IPS-20b (cell line): ENCODE results near the gene HYLS1.

Experiments
- H3K27ac ChIP-seq: one replicate; pipeline ENCODE4 v1.5.1; 2013; ENCODE audit warnings: low read length
- H3K27me3 ChIP-seq: 2 replicates; pipeline ENCODE4 v1.6.1; 2013; ENCODE audit warnings: mild to moderate bottlenecking, low read length, inconsistent platforms; ENCODE audit not compliant: insufficient read depth
- H3K36me3 ChIP-seq: 2 replicates; pipeline ENCODE4 v1.6.1; 2013; ENCODE audit warnings: low read depth, mild to moderate bottlenecking, inconsistent platforms, low read length, moderate library complexity; ENCODE audit not compliant: insufficient read depth
- H3K4me1 ChIP-seq: 2 replicates; pipeline ENCODE4 v1.6.1; 2013; ENCODE audit warnings: mild to moderate bottlenecking, control low read depth, inconsistent platforms, low read length, moderate library complexity; ENCODE audit not compliant: insufficient read depth
- H3K4me3 ChIP-seq: 2 replicates; pipeline ENCODE4 v1.5.1; 2013; ENCODE audit warnings: mild to moderate bottlenecking, low read length, inconsistent platforms
- H3K9ac ChIP-seq: 2 replicates; pipeline ENCODE4 v1.6.1; 2013; ENCODE audit warnings: low read depth, mild to moderate bottlenecking, inconsistent platforms, low read length, moderate library complexity
- H3K9me3 ChIP-seq: 2 replicates; pipeline ENCODE4 v1.6.1; 2013; ENCODE audit warnings: mild to moderate bottlenecking, low read depth, low read length, inconsistent platforms; ENCODE audit not compliant: insufficient read depth

HYLS1 gene

GRCh38 chr11:125874556-125875124 is 12.8 kb upstream of the HYLS1 start:
- Histone ChIP-seq H3K4me1 (no peaks in the 10 kb centered on the region), H3K36me3 (no peaks in the 10 kb centered on the region), H3K4me3 (no peak overlapping the region), H3K9ac (no peak overlapping the region), H3K27ac (no peak overlapping the region), H3K27me3 (peaks cover 13% of the 10 kb centered on the region; the same call in 1 of the 2 replicates), H3K9me3 (peaks cover 9% of the 10 kb centered on the region; the same call in 1 of the 2 replicates)

GRCh38 chr11:125881291-125881690 is 6.2 kb upstream of the HYLS1 start:
- Histone ChIP-seq H3K4me1 (no peaks in the 10 kb centered on the region), H3K4me3 (no peak overlapping the region), H3K27me3 (peaks cover 22% of the 10 kb centered on the region), H3K9ac (no peak overlapping the region), H3K27ac (no peak overlapping the region), H3K36me3 (no peaks in the 10 kb centered on the region), H3K9me3 (peaks cover 5% of the 10 kb centered on the region)

DNA sequence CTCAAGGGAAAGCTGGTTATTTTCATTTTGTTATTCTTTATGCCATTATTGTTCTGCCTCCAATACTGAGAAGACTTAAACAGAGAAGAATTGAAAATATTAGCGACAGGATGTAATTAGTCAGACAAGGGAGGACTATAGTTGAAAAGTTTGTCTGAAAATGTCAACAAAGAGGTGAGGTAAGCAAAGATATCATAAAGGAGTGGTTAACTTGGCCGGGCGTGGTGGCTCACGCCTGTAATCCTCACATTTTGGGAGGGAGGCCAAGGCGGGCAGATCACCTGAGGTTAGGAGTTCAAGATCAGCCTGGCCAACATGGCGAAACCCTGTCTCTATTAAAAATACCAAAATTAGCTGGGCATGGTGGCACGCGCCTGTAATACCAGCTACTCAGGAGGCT is 4.1 kb upstream of the HYLS1 start:
- Histone ChIP-seq H3K27me3 (peaks cover 24% of the 10 kb centered on the region), H3K27ac (no peak overlapping the region), H3K4me1 (no peaks in the 10 kb centered on the region), H3K36me3 (no peaks in the 10 kb centered on the region), H3K4me3 (no peak overlapping the region), H3K9ac (no peak overlapping the region), H3K9me3 (peaks cover 11% of the 10 kb centered on the region)

- 0 out of 2 replicates have a peak, but pooled peaks cover 4% of the 10 kb centered on the region for H3K4me1 ChIP-seq
- H3K9me3 ChIP-seq: peaks cover 11% of the 10 kb centered on the region
- peaks cover 7% of the 10 kb centered on the region for H3K36me3 ChIP-seq
- no peak overlapping the region for H3K27ac ChIP-seq
- no peak overlapping the region for H3K9ac ChIP-seq
- H3K27me3 ChIP-seq: peaks cover 10% of the 10 kb centered on the region
- H3K4me3 ChIP-seq: peak overlapping the region; percentile 74; the same call in 1 of the 2 replicates
Measured at GRCh38 chr11:125886997-125887372, 483 bp upstream of the HYLS1 start.

- Histone ChIP-seq H3K27me3 (peaks cover 10% of the 10 kb centered on the region), H3K4me1 (0 out of 2 replicates have a peak, but pooled peaks cover 4% of the 10 kb centered on the region), H3K27ac (no peak overlapping the region), H3K9ac (no peak overlapping the region), H3K36me3 (peaks cover 43% of the 10 kb centered on the region), H3K9me3 (peaks cover 11% of the 10 kb centered on the region), H3K4me3 (no peak overlapping the region)
Measured at GRCh38 chr11:125890447-125891100, 3.1 kb downstream of the HYLS1 start.

DNA sequence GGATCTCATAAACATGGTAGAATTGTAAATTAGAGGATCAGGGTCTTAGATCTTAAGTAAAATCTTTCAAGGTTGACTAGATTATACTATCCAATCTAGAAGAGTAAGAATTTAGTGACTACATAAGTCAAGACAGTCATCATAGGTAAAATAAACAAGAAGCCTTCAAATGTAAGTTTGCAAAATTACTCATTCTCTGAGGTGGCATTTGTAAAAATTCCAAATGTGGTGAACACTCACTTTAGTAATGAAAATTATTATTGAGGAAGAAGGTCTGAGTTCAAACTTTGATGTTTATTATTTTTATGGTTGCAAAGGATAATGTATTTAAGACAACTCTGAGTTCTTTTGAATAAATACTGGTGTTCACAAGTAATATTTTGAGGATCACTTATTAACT is 4.6 kb downstream of the HYLS1 start:
- Histone ChIP-seq H3K9ac (no peak overlapping the region), H3K4me1 (0 out of 2 replicates have a peak, but pooled peaks cover 4% of the 10 kb centered on the region), H3K27me3 (no peaks in the 10 kb centered on the region; the same call in 1 of the 2 replicates), H3K36me3 (peaks cover 47% of the 10 kb centered on the region), H3K9me3 (no peaks in the 10 kb centered on the region), H3K27ac (no peak overlapping the region), H3K4me3 (no peak overlapping the region)

DNA sequence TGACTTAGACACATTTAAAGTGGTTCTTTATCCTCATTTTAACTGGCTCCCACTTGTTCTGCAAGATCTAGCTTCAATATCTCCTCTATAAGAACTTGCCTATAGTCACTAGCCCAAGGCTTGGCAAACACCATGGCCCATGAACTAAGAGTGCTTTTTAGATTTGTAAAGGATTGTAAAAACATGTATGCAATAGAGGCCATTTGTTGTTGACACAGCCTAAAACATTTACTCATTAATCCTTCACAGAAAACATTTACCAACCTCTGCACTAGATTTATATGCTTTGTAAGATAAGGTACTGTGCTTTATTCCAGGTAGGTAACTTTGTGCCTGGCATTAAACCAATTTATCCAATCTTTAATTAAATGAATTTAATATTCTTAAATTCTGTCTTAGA is 5.5 kb downstream of the HYLS1 start:
- Histone ChIP-seq H3K4me1 (0 out of 2 replicates have a peak, but pooled peaks cover 4% of the 10 kb centered on the region), H3K36me3 (peaks cover 47% of the 10 kb centered on the region), H3K9me3 (no peaks in the 10 kb centered on the region), H3K9ac (no peak overlapping the region), H3K27me3 (no peaks in the 10 kb centered on the region), H3K27ac (no peak overlapping the region), H3K4me3 (no peak overlapping the region)

DNA sequence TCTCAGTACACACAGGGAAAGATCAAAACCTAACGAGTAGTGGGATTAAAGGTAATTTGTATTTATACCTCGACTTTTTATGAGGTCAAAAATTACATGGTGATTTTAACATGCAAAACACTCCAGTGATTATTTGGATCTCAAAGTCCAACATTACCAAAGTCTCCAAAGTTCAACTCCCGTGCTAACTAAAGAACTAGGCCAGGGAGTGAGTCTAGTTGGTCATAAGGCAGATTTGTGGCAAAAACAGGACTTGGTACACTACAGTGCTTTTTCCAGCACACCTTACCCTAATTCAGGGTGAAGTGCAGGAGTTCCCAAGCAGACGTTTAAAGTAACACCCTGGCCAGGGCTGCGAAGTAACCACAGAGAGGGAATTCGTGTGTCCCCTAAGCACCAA is 14.4 kb downstream of the HYLS1 start:
- Histone ChIP-seq H3K27me3 (peaks cover 21% of the 10 kb centered on the region), H3K4me1 (no peaks in the 10 kb centered on the region; the same call in 1 of the 2 replicates), H3K36me3 (peaks cover 27% of the 10 kb centered on the region), H3K4me3 (peak overlapping the region; percentile 91; the same call in 1 of the 2 replicates), H3K27ac (no peak overlapping the region), H3K9ac (no peak overlapping the region), H3K9me3 (peaks cover 6% of the 10 kb centered on the region; the same call in 1 of the 2 replicates)

GRCh38 chr11:125902277-125902926 is 14.9 kb downstream of the HYLS1 start:
- H3K36me3 ChIP-seq: peaks cover 27% of the 10 kb centered on the region
- H3K4me3 ChIP-seq: peak overlapping the region; percentile 91
- H3K27me3 ChIP-seq: peaks cover 21% of the 10 kb centered on the region
- peak overlapping the region; percentile 79 for H3K9ac ChIP-seq
- H3K27ac ChIP-seq: no peak overlapping the region
- H3K9me3 ChIP-seq: peaks cover 6% of the 10 kb centered on the region; the same call in 1 of the 2 replicates
- no peaks in the 10 kb centered on the region; the same call in 1 of the 2 replicates for H3K4me1 ChIP-seq

- Histone ChIP-seq H3K4me3 (peak within 1 kb of the TSS; percentile 91), H3K4me1 (no peaks in the 10 kb centered on the region; the same call in 1 of the 2 replicates), H3K27ac (no peak within 1 kb of the TSS), H3K36me3 (peaks cover 27% of the 10 kb centered on the region), H3K27me3 (peaks cover 21% of the 10 kb centered on the region), H3K9me3 (peaks cover 6% of the 10 kb centered on the region; the same call in 1 of the 2 replicates), H3K9ac (peak within 1 kb of the TSS; percentile 79)
Measured at GRCh38 chr11:125902927-125903710, 15.7 kb downstream of the HYLS1 start, which contains the start of gene PUS3. Gene PUS3, minus strand, starts transcription at chr11:125903206. Its CDS starts 6,922 bp downstream, at chr11:125896284.
